BE2C (cell line): ENCODE data around the gene CEP20.

Experiments
- DNase-seq: peaks from one replicate; pipeline ENCODE4 v3.0.0-alpha.2; 2020
- H3K27me3 ChIP-seq: fragments of 250-450 bp; sonication (Bioruptor Pico); 2 replicates; pipeline ENCODE4 v1.5.1; 2020; ENCODE audit warnings: mild to moderate bottlenecking
- H3K36me3 ChIP-seq: fragments of 250-450 bp; sonication (Bioruptor Pico); 2 replicates; pipeline ENCODE4 v1.5.1; 2020; ENCODE audit warnings: mild to moderate bottlenecking
- H3K4me1 ChIP-seq: fragments of 250-450 bp; sonication (Bioruptor Pico); 2 replicates; pipeline ENCODE4 v1.5.1; 2020
- H3K4me3 ChIP-seq: 2 replicates; pipeline ENCODE4 v1.5.1; 2011; ENCODE audit warnings: low read depth, low read length
- H3K9me3 ChIP-seq: fragments of 250-450 bp; sonication (Bioruptor Pico); 2 replicates; pipeline ENCODE4 v1.5.1; 2020
- TF ChIP-seq, protein P1 (sequence below): IDR thresholded peaks from 2 replicates; pipeline ENCODE4 v1.5.1; 2012; ENCODE audit warnings: mild to moderate bottlenecking, low read depth, low read length

Gene CEP20

DNA sequence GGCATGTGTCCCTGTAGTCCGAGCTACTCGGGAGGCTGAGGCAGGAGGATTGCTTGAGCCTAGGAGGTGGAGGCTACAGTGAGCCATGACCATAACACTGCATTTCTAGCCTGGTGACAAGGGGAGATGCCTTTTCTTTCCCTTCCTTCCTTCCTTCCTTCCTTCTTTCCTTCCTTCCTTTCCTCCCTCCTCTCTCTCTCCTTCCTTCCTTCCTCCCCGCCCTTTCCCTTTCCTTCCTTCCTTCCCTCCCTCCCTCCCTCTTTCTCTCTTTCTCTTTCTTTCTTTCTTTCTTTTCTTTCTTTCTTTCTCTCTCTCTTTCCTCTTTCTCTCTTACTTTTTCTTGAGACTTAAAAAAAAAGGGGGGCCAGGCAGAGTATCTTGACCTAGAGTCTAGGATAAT is 3.1 kb upstream of the CEP20 start:
- Histone ChIP-seq H3K36me3 (no peaks in the 10 kb centered on the region), H3K4me3 (no peak overlapping the region), H3K9me3 (no peaks in the 10 kb centered on the region; the same call in 1 of the 2 replicates), H3K4me1 (peaks cover 8% of the 10 kb centered on the region), H3K27me3 (no peaks in the 10 kb centered on the region)
- TF ChIP-seq, protein P1, sequence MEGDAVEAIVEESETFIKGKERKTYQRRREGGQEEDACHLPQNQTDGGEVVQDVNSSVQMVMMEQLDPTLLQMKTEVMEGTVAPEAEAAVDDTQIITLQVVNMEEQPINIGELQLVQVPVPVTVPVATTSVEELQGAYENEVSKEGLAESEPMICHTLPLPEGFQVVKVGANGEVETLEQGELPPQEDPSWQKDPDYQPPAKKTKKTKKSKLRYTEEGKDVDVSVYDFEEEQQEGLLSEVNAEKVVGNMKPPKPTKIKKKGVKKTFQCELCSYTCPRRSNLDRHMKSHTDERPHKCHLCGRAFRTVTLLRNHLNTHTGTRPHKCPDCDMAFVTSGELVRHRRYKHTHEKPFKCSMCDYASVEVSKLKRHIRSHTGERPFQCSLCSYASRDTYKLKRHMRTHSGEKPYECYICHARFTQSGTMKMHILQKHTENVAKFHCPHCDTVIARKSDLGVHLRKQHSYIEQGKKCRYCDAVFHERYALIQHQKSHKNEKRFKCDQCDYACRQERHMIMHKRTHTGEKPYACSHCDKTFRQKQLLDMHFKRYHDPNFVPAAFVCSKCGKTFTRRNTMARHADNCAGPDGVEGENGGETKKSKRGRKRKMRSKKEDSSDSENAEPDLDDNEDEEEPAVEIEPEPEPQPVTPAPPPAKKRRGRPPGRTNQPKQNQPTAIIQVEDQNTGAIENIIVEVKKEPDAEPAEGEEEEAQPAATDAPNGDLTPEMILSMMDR: no peak
- DNase-seq: no peak

DNA sequence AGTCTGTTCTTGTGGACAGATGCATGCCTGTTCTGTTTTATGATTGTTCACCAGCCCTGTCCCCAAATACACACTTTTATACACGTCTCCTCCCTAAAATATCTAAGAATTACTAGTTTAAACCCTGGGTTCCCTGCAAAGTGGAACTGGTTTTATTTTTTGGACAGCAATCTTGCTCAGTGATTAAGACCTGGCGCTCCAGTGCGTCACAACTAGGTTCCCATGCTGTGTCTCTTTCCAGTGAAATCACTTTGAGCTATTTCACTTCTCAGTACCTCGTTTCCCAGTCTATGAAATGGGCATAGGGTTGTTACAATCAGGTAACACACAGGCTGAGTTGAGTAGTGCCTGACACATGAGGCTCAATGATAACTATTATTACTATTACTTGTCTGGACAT is 1.1 kb downstream of the CEP20 start:
- Histone ChIP-seq H3K4me3 (peak overlapping the region; percentile 99), H3K36me3 (peaks cover 17% of the 10 kb centered on the region), H3K4me1 (peaks cover 8% of the 10 kb centered on the region), H3K27me3 (no peaks in the 10 kb centered on the region), H3K9me3 (no peaks in the 10 kb centered on the region)
- no peak for DNase-seq
- TF ChIP-seq, protein P1: no peak

DNA sequence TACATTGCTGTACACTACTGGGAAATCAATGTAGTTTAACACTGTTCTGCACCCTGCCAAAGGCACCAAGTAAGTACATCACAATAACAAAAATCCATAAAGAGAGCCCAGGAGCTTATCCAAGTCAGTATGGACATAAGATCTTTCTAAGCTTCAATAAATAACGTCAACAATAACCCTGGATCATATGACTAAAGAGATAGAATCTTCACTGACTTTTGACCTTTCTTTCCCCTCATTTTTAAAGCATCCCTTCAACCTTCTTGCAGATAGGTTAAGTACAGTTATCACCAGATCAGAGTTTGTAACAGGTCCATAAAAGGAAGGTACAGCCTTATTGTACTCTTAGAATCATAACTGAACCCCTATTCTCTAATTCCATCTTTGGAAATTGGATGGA is 2.3 kb downstream of the CEP20 start:
- Histone ChIP-seq H3K4me1 (peaks cover 8% of the 10 kb centered on the region), H3K27me3 (no peaks in the 10 kb centered on the region), H3K9me3 (no peaks in the 10 kb centered on the region), H3K4me3 (no peak overlapping the region), H3K36me3 (peaks cover 24% of the 10 kb centered on the region)
- no peak for DNase-seq
- TF ChIP-seq, protein P1: no peak

DNA sequence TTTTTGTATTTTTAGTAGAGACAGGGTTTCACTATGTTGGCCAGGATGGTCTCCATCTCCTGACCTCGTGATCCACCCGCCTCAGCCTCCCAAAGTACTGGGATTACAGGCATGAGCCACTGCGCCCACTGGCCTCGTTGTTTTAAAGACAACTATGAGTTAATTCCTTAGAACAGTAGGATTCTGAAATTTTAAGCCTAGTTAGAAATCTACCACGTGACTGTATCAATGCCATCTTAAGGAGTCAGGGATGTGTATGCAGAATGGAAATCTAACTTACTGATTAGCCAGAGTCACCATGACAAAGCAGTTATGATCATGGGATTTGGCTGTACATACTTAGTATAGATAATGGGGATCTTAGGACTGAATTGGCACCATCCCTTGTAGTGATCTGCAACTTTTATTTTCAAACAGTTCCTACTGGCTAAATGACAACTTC is 2.8 kb downstream of the CEP20 start:
- H3K36me3 ChIP-seq: peaks cover 24% of the 10 kb centered on the region
- no peak for DNase-seq
- no peak overlapping the region for H3K4me3 ChIP-seq

DNA sequence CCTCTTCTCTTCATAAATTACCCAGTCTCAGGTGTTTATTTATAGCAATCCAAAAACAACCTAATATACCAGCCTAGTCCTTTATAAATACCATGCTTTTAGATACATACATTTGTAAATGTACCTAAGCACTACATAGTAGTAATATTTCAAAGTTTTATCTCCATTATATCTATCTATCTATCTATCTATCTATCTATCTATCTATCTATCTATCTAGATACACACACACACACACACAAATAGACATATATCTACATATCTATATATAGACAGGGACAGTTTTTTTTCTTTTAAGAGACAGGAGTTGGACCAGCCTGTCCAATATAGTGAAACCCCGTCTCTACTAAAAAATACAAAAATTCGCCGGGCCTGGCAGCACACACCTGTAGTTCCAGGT is 5.8 kb downstream of the CEP20 start:
- peaks cover 38% of the 10 kb centered on the region for H3K36me3 ChIP-seq

More for the DNA sequence above, 2.8 kb downstream of the CEP20 start:
- Histone ChIP-seq H3K27me3 (no peaks in the 10 kb centered on the region), H3K9me3 (no peaks in the 10 kb centered on the region), H3K4me1 (peaks cover 8% of the 10 kb centered on the region)
- TF ChIP-seq, protein P1: no peak

DNA sequence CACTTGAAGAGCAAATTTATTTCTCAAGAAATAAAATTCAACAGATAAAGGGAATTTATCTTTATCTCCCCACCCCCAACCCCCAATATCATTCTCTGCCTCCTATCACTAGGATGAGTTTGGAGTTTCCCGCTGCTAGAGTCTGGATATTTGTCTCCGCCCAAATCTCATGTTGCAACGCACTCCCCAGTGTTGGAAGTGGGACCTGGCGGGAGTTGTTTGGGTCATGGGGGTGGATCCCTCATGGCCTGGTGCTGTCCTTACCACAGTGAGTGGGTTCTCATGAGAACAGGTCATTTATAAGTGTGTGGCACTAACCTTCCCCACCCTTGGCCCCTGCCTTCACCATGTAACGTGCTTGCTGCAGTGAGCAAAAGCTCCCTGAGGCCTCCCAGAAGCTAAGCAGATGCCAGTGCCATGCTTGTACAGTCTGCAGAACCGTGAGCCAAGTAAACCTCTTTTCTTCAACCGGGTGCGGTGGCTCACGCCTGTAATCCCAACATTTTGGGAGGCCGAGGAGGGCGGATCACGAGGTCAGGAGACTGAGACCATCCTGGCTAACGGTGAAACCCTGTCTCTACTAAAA is 6.5 kb downstream of the CEP20 start:
- TF ChIP-seq, protein P1: no peak
- no peak for DNase-seq
- H3K9me3 ChIP-seq: no peaks in the 10 kb centered on the region
- no peaks in the 10 kb centered on the region for H3K27me3 ChIP-seq
- no peak overlapping the region for H3K4me3 ChIP-seq
- peaks cover 42% of the 10 kb centered on the region for H3K36me3 ChIP-seq
- H3K4me1 ChIP-seq: no peaks in the 10 kb centered on the region; the same call in 1 of the 2 replicates

More for the DNA sequence above, 5.8 kb downstream of the CEP20 start:
- Histone ChIP-seq H3K4me1 (peaks cover 4% of the 10 kb centered on the region; the same call in 1 of the 2 replicates), H3K4me3 (no peak overlapping the region), H3K27me3 (no peaks in the 10 kb centered on the region), H3K9me3 (no peaks in the 10 kb centered on the region)
- DNase-seq: no peak
- TF ChIP-seq, protein P1: no peak
